ENCODE measurements around the gene IRF4. TPM values are rescaled to one million over a fixed set of nuclear protein-coding genes. Genes with fewer than 3 reads are reported as not detected.

IRF4 gene
- polyA plus RNA-seq, 3 donors = 0.11 to 0.30 (median 0.24) TPM

- DNase-seq (ENCODE audit: extremely low read depth in 1 of 11, low read depth in 9 of 11, low spot score in 4 of 11) = no peak
Observed at GRCh38 chr6:428047-428603, 36.6 kb downstream of the IRF4 start.

DNA sequence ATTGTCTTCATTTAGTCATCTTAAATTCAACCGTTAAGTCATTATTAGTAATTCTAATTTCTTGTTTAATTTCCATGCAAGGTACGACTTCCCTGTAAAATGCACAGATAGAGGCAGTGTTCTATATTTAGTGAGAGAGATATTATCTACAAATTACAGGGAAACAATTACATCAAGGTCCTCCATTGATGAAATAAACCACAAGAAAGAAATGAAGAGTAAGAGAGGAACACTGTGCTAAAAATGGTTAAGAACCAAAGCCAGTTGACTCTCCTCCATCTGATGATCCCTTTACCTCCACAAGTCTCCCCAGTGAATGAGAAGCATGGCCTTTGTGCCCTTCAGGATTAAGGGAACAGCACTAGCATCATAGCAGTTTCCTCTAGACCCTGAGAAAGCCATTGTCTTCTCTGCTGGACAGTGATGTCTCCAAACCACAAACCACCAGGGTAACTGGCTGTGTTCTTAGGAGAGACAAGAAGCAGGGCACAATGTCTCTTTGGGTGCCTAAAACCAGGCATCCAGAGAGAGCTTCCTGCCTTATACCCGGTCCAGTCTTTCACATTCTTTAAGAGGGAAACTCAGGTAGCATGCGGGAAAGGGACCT lies 38.1 kb downstream of the IRF4 start:
- no peak for DNase-seq (ENCODE audit: extremely low read depth in 1 of 11, low read depth in 9 of 11, low spot score in 4 of 11)

- DNase-seq (ENCODE audit: extremely low read depth in 1 of 11, low read depth in 9 of 11, low spot score in 4 of 11) = no peak
Observed at GRCh38 chr6:431504-431903, 40.0 kb downstream of the IRF4 start.

DNA sequence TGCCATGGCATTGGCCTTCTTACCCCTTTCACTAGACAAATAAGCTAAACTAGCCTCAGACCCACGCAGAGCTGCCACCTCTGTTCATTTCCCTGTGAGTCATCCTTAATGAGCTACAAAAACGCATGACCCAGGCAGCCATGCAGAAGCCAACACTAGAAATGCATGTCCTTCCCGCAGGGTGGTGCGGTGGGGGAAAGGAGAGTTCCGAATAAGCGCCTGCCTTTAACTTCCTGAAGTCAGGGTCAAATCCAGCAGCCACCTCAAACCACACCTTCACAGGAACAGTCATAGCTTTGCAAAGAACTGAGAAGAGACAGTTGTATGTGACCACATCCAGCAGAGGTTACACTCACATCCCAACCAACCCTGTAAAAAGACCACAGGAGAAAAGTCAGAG lies 40.4 kb downstream of the IRF4 start:
- no peak for DNase-seq (ENCODE audit: extremely low read depth in 1 of 11, low read depth in 9 of 11, low spot score in 4 of 11)

- no peak for DNase-seq (ENCODE audit: extremely low read depth in 1 of 11, low read depth in 9 of 11, low spot score in 4 of 11)
Observed at GRCh38 chr6:434051-434705, 42.6 kb downstream of the IRF4 start.

DNA sequence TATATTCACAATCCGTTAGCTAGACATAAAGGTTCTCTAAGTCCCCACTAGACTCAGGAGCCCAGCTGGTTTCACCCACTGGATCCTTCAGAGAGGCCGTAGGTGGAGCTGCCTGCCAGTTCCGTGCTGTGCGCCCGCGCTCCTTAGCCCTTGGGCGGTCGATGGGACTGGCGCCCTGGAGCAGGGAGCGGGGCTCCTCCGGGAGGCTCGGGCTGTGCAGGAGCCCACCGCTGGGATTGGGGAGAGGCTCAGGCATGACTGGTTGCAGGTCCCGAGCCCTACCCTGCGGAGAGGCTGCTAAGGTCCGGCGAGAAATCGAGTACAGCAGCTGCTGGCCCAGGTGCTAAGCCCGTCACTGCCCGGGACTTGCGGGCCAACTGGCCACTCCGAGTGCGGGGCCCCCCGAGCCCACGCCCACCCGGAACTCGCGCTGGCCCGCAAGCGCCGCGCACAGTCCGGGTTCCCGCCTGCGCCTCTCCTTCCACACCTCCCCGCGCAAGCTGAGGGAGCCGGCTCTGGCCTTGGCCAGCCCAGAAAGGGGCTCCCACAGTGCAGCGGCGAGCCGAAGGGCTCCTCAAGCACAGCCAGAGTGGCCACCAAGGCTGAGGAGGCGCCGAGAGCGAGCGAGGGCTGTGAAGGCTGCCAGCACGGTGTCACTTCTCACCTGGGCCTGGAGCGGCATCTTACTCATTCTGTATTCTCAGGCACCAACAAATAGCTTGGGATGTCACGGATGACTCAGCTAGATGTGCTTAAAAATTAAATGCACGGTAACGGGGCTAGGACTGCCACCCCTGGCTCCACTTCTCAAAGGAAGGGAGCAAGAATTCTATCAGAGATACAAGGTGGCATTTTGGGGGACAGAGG lies 44.1 kb downstream of the IRF4 start:
- no peak for DNase-seq (ENCODE audit: extremely low read depth in 1 of 11, low read depth in 9 of 11, low spot score in 4 of 11)

DNA sequence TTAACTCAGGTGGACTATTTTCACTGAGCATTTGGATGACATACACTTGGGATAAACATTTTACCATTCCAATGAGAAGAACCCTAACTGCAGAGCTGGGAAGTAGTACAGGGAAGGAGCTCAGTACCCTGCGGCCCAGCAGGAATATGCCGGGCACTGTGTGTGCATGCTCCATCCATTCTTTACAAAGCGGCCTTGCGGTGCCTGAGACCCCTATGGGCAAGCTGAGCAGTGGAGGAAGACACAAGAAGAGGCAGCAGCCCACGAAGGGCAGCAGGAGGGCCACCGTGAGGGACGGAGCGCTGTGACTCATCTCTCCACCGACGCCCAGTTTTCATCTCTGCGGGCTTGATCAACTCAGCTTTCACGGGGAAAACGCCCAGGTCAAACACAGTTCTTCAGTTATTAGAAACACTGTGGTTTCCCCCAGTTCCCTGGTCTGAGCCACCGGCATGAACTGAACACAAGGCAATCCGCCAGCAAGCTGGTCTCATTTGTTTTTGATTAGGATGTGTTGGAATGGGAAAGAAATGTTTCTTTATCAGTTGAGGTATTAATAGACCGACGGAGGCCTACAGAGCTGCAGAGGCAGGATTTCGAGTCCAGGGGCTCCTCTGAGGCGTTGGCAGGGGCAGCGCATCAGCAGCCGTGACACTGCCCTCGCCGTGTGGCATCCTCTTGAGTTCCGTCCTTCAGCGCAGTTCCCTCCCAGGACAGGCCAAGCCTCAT lies 44.9 kb downstream of the IRF4 start:
- DNase-seq (ENCODE audit: extremely low read depth in 1 of 11, low read depth in 9 of 11, low spot score in 4 of 11) = no peak

DNA sequence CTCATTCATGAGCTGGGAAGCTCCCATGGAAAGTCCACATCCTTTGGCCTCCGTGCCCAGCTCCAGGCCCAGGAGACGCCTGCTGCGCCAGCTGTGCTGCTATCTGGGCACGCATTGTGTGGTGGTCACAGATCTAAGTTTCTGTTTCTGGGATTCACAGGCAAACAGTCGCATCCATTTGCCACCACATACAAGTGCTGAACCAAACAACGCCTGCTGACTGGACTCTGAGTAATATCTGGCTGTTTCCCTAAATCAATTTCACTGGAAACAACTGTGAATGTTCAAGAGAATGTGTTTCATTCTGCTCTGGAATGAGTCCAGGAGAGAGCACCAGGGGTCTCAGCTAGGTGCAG lies 45.5 kb downstream of the IRF4 start:
- no peak for DNase-seq (ENCODE audit: extremely low read depth in 1 of 11, low read depth in 9 of 11, low spot score in 4 of 11)

DNA sequence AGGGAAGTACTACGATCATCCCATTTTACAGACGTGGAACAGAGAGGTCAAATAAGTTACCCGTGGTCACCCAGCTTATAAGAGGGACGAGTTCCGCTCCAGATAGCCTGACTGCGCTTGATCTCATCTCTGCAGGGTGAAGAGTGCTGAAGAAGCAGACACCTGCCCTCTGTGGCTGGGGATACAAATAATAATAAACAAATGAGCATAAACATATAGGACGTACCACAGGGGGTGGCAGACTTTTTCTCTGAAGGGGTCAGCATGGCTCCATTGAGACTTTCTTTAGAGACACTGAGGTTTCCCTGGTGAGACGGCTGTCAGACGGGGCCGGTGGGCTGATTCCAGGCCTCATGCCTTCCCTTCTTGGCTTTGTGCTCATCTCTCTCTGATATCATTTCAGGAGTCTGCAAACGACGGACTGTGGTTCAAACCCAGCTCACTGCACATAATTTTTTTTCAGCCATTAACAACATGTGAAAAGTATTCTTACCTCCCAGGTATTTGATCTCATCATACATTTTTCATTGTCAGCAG lies 47.1 kb downstream of the IRF4 start:
- DNase-seq (ENCODE audit: extremely low read depth in 1 of 11, low read depth in 9 of 11, low spot score in 4 of 11) = no peak

DNA sequence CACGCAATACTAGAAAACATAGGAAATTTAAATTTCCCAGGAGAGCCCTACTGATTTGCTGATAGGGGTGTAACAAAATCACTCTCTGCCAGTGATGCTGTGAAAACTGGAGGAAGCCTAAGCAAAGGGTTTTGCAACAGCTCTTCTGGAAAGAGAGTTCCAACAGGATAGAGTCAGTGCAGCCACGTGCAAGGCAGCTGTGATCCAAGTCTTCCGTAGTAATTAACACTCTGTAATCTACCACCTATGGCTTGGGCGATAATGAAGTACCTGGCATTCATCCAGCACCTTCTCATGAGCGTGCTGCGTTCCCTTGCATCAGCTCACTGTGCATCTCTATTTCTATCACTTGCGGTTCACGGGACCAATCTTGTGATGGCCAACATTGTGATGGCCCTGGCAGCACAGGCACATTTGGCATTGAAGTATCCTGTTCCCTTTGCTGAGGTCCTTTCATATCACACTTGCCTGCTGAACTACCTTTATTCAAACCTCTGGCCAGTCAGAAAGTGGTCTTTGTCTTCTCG lies 48.2 kb downstream of the IRF4 start:
- no peak for DNase-seq (ENCODE audit: extremely low read depth in 1 of 11, low read depth in 9 of 11, low spot score in 4 of 11)

GRCh38 chr6:441126-441920 lies 49.8 kb downstream of the IRF4 start:
- DNase-seq (ENCODE audit: extremely low read depth in 1 of 11, low read depth in 9 of 11, low spot score in 4 of 11) = no peak

- DNase-seq (ENCODE audit: extremely low read depth in 1 of 11, low read depth in 9 of 11, low spot score in 4 of 11) = peak in 2 of 11 donors; percentile 3 to 20
Observed at GRCh38 chr6:443621-444159, 52.1 kb downstream of the IRF4 start.

GRCh38 chr6:444653-445275 lies 53.2 kb downstream of the IRF4 start:
- DNase-seq (ENCODE audit: extremely low read depth in 1 of 11, low read depth in 9 of 11, low spot score in 4 of 11) = no peak

GRCh38 chr6:445571-446417 lies 54.2 kb downstream of the IRF4 start:
- DNase-seq (ENCODE audit: extremely low read depth in 1 of 11, low read depth in 9 of 11, low spot score in 4 of 11) = no peak

DNA sequence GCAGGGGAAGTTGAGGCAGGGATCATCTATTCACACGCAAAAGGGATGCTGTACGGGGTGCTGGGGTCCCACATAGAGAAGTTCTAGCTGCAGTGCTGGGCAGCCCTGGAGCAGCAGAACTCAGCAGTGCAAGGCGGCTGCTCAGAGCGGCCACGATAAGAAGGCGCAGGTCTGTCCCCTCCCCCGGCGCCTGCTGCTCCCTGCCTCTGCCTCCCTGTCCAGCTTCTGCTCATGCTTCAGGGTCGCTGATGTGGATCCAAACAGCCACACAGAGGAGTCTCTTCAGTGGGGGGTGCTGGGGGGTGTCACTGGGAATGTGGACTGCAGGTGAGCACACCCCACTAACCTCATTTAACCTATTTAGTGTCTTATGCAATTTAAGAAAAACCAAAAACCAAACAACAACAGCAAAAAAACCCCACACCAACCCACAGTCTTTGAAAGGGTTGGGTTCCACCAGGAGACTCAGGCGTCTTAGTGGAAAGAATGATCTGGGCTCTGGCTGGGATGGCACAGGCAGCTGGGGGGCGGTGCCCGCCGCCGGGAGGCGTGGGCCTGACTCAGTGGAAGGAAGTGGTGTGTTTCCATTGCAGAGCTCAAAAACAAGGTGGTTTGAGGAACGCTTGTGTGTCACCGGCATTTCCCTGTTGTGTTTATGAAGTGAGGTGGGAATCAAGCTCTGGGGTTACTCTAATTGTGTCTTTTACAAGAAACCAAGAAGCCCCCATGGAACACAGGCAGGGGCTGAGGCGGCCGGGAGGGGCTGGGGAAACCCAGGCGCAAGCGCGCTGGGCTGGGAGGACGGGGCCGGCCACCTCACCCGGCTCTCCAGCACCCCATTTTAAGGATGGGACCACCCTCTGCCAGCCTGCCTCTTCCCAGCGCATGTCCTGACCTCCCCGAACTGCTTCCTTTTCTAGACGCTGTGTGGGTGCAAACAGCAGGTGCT lies 55.1 kb downstream of the IRF4 start:
- DNase-seq (ENCODE audit: extremely low read depth in 1 of 11, low read depth in 9 of 11, low spot score in 4 of 11) = peak in 2 of 11 donors; percentile 3 to 7

Data from renal cortex interstitium (tissue), 11 donors.